Left ventricle myocardium inferior (tissue), 1 donor: Measurements from ENCODE around the gene SERPINA5. TPM values are rescaled to one million over a fixed set of nuclear protein-coding genes. Genes with fewer than 3 reads are reported as not detected.

ENCODE experiments used
- DNase-seq: peaks from one replicate; pipeline ENCODE4 v3.0.0-alpha.2; 2020
- H3K27ac ChIP-seq: fragments of 200-600 bp; replicated peaks from 2 replicates; pipeline ENCODE4 v1.8.0; 2021
- H3K27me3 ChIP-seq: fragments of 200-600 bp; 2 replicates; pipeline ENCODE4 v1.8.0; 2021; ENCODE audit warnings: low read depth
- H3K36me3 ChIP-seq: fragments of 200-600 bp; 2 replicates; pipeline ENCODE4 v1.8.0; 2021
- H3K4me1 ChIP-seq: fragments of 200-600 bp; 2 replicates; pipeline ENCODE4 v1.8.0; 2021
- H3K4me3 ChIP-seq: fragments of 200-600 bp; 2 replicates; pipeline ENCODE4 v1.8.0; 2021; ENCODE audit warnings: mild to moderate bottlenecking, moderate library complexity
- H3K9me3 ChIP-seq: fragments of 200-600 bp; replicated peaks from 2 replicates; pipeline ENCODE4 v1.8.0; 2021
- CTCF ChIP-seq: fragments of 200-600 bp; IDR thresholded peaks from 2 replicates; pipeline ENCODE4 v1.8.0; 2021; ENCODE audit warnings: antibody characterized with exemption, mild to moderate bottlenecking, borderline replicate concordance
- intact Hi-C: fragments of 100-400 bp; cut with micrococcal nuclease; formaldehyde crosslinking; loops from one replicate; pipeline ENCODE4 v1.11.0; 2022
- total RNA-seq: library from RNA; stranded (reverse); fragmentation: NEBNext Ultra II Directional; extraction: Animal tissue kit (Norgen Biotek cat#: 25700); gene quantifications from one replicate; pipeline ENCODE4 v1.2.1, GENCODE V29; 2021
- donor health status: DM: no; HTN: yes; CAD: no; lungs with severe emphysema.

The SERPINA5 gene
- total RNA-seq, 1 donor from 2014 or later: 2.1 TPM

- no peak for DNase-seq
- TF ChIP-seq CTCF: no peak
- Histone ChIP-seq H3K4me1 (peaks cover 4% of the 10 kb centered on the region), H3K27me3 (peaks cover 15% of the 10 kb centered on the region), H3K9me3 (peaks cover 34% of the 10 kb centered on the region), H3K36me3 (peaks cover 24% of the 10 kb centered on the region), H3K27ac (no peak overlapping the region), H3K4me3 (no peak overlapping the region)
- intact Hi-C loops: no loop called here
Measured at GRCh38 chr14:94617988-94618822, 37.0 kb downstream of the SERPINA5 start.

GRCh38 chr14:94619297-94619696 lies 38.1 kb downstream of the SERPINA5 start:
- no peak for TF ChIP-seq CTCF
- Histone ChIP-seq H3K36me3 (peaks cover 24% of the 10 kb centered on the region), H3K4me3 (no peak overlapping the region), H3K27me3 (peaks cover 26% of the 10 kb centered on the region), H3K9me3 (peaks cover 34% of the 10 kb centered on the region), H3K4me1 (no peaks in the 10 kb centered on the region), H3K27ac (no peak overlapping the region)
- intact Hi-C loops: no loop called here
- DNase-seq: no peak

GRCh38 chr14:94620597-94620996 lies 39.4 kb downstream of the SERPINA5 start:
- no peak for TF ChIP-seq CTCF
- intact Hi-C loops: no loop called here

GRCh38 chr14:94621358-94622134 lies 40.3 kb downstream of the SERPINA5 start:
- no peak for TF ChIP-seq CTCF
- H3K27ac ChIP-seq: no peak overlapping the region
- H3K4me1 ChIP-seq: no peaks in the 10 kb centered on the region
- peaks cover 39% of the 10 kb centered on the region for H3K27me3 ChIP-seq
- DNase-seq: no peak
- peaks cover 32% of the 10 kb centered on the region for H3K9me3 ChIP-seq
- intact Hi-C loops: no loop called here
- peaks cover 24% of the 10 kb centered on the region for H3K36me3 ChIP-seq
- H3K4me3 ChIP-seq: no peak overlapping the region

More at GRCh38 chr14:94620597-94620996, 39.4 kb downstream of the SERPINA5 start:
- H3K4me1 ChIP-seq: no peaks in the 10 kb centered on the region
- peaks cover 39% of the 10 kb centered on the region for H3K27me3 ChIP-seq
- DNase-seq: no peak
- H3K4me3 ChIP-seq: no peak overlapping the region
- H3K36me3 ChIP-seq: peaks cover 24% of the 10 kb centered on the region
- H3K27ac ChIP-seq: no peak overlapping the region
- H3K9me3 ChIP-seq: peaks cover 34% of the 10 kb centered on the region

- no peak overlapping the region for H3K27ac ChIP-seq
- no peaks in the 10 kb centered on the region for H3K4me1 ChIP-seq
- TF ChIP-seq CTCF: no peak
- H3K36me3 ChIP-seq: peaks cover 13% of the 10 kb centered on the region
- no peak for DNase-seq
- H3K27me3 ChIP-seq: peaks cover 46% of the 10 kb centered on the region
- intact Hi-C loops: no loop called here
- H3K9me3 ChIP-seq: peaks cover 19% of the 10 kb centered on the region
- H3K4me3 ChIP-seq: no peak overlapping the region
Measured at GRCh38 chr14:94622653-94623421, 41.6 kb downstream of the SERPINA5 start.
